Sigmoid colon (tissue), 4 donors: ENCODE measurements around the gene ROM1.

ENCODE experiments used
- POLR2AphosphoS5 ChIP-seq, 4 donors: sonication (generic); formaldehyde crosslinking; IDR thresholded peaks; one replicate each; pipeline ENCODE4 v1.6.1; 2017; ENCODE audit warnings: antibody characterized with exemption in 4 of 4
- TF ChIP-seq, protein P1 (sequence below), 4 experiments: fragments of 450-650 bp in 3 of 4; fragments of 200-600 bp in 1 of 4; IDR thresholded peaks; one replicate each; pipeline ENCODE4 v1.5.1; 2016 to 2019; ENCODE audit warnings: antibody characterized with exemption in 4 of 4, mild to moderate bottlenecking in 3 of 4, moderate library complexity in 2 of 4

DNA sequence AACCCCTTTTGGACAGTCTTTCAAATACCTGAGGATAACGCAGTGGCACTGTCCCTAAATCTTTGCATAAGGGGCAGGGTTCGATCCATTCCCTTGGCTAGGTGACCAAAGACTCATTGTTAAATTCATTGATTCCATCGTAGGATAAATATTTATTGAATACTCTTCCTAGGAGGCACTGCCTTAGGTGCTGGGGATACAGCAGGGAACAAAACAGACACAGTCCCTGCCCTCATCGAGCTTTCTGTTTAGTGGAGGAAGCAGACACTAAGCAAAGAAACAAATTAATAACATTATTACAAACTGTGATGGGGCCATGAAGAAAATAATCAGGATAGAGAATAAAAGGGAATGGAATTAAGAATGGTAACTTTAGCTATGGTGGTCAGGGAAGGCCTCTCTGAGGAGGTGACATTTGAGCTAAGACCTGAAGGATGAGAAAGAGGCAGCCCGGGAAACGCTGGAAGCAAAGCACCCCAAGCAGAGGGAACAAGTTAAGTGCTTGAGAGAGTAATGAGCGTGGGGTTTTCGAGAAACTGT, 8.0 kb downstream of the ROM1 start:
- TF ChIP-seq, protein P1, sequence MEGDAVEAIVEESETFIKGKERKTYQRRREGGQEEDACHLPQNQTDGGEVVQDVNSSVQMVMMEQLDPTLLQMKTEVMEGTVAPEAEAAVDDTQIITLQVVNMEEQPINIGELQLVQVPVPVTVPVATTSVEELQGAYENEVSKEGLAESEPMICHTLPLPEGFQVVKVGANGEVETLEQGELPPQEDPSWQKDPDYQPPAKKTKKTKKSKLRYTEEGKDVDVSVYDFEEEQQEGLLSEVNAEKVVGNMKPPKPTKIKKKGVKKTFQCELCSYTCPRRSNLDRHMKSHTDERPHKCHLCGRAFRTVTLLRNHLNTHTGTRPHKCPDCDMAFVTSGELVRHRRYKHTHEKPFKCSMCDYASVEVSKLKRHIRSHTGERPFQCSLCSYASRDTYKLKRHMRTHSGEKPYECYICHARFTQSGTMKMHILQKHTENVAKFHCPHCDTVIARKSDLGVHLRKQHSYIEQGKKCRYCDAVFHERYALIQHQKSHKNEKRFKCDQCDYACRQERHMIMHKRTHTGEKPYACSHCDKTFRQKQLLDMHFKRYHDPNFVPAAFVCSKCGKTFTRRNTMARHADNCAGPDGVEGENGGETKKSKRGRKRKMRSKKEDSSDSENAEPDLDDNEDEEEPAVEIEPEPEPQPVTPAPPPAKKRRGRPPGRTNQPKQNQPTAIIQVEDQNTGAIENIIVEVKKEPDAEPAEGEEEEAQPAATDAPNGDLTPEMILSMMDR (IDR thresholded peaks at IDR 0.05) = no peak
- no peak for TF ChIP-seq POLR2AphosphoS5 (IDR thresholded peaks at IDR 0.05)
